SK-N-SH (cell line): ENCODE results near the gene NAALADL2.

Experiments
- TAF1 ChIP-seq: IDR thresholded peaks from 2 replicates; pipeline ENCODE4 v1.6.1; 2012; ENCODE audit warnings: low read depth, mild to moderate bottlenecking, low read length, moderate library complexity, borderline replicate concordance
- YY1 ChIP-seq: IDR thresholded peaks from 2 replicates; pipeline ENCODE4 v1.4.0; 2012; ENCODE audit warnings: low read depth, mild to moderate bottlenecking

- TF ChIP-seq YY1 = no peak
- no peak for TF ChIP-seq TAF1
Observed at GRCh38 chr3:175161291-175161690, 302.2 kb downstream of the NAALADL2 start.
